Muscle of leg (tissue), 11 donors: Measurements from ENCODE around the gene WDR70. TPM values are rescaled to one million over a fixed set of nuclear protein-coding genes. Genes with fewer than 3 reads are reported as not detected.
"Not testable (repeated sequence)": the region's sequence is repeated elsewhere in the genome, so short reads cannot be mapped to it uniquely, and the experiment has no call there.

ENCODE experiments used
- DNase-seq: peaks from one replicate; pipeline ENCODE4 v3.0.0; 2013
- H3K27ac ChIP-seq: one replicate; pipeline ENCODE4 v1.5.1; 2013; ENCODE audit warnings: mild to moderate bottlenecking, low read length, control low read depth
- H3K27me3 ChIP-seq: one replicate; pipeline ENCODE4 v1.6.1; 2013; ENCODE audit warnings: low read length; ENCODE audit not compliant: control insufficient read depth, insufficient read depth
- H3K36me3 ChIP-seq: one replicate; pipeline ENCODE4 v1.6.1; 2013; ENCODE audit warnings: low read length; ENCODE audit not compliant: control insufficient read depth, insufficient read depth
- H3K4me1 ChIP-seq: one replicate; pipeline ENCODE4 v1.6.1; 2013; ENCODE audit warnings: low read length; ENCODE audit not compliant: control insufficient read depth, insufficient read depth
- H3K4me3 ChIP-seq: one replicate; pipeline ENCODE4 v1.5.1; 2013; ENCODE audit warnings: low read length, control low read depth
- H3K9me3 ChIP-seq: replicated peaks from 2 replicates; pipeline ENCODE4 v1.6.1; 2013; ENCODE audit warnings: low read depth, low read length; ENCODE audit not compliant: control insufficient read depth
- WGBS: methylation state at CpG from one replicate; pipeline ENCODE4 v1.1.5; 2013; ENCODE audit warnings: missing lambda C conversion rate; ENCODE audit not compliant: insufficient coverage; 5-methylcytosine and 5-hydroxymethylcytosine counted together
- polyA plus RNA-seq, 8 donors: library from polyadenylated mRNA; unstranded; fragments of 120-200 nt; gene quantifications; one replicate each; pipeline versions ENCODE4 v1.2.1 to v1.2.3, GENCODE V29; 2013; ENCODE audit warnings: inconsistent platforms in 1 of 8, low replicate concordance in 1 of 8; ENCODE audit not compliant: insufficient read length in 8 of 8, insufficient read depth in 1 of 8
- total RNA-seq: library from RNA; stranded (reverse); fragments of 120-200 nt; gene quantifications from one replicate; pipeline ENCODE4 v1.2.4, GENCODE V29; 2013

Gene WDR70
- total and polyA plus RNA-seq, 9 donors, result 24.3 to 44.2 (median 27.4) TPM

DNA sequence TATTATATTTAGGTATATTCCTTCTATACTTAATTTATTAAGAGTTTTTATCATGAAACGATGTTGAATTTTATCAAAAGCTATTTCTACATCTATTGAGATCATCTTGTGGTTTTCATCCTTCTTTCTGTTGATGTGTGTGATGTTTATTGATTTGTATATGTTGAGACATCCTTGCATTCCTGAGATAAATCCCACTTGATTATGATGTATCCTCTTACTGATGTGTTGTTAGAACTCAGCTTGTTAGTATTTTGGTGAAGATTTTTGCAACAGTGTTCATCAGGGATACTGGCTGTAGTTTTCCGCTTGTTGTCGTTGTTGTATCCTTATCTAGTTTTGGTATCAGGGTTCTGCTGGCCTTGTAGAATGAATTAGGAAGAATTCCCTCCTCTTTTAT is 247.1 kb downstream of the WDR70 start:
- no peaks in the 10 kb centered on the region for H3K27me3 ChIP-seq
- no CpG with 5 or more reads among the region's 3 CpGs for WGBS

DNA sequence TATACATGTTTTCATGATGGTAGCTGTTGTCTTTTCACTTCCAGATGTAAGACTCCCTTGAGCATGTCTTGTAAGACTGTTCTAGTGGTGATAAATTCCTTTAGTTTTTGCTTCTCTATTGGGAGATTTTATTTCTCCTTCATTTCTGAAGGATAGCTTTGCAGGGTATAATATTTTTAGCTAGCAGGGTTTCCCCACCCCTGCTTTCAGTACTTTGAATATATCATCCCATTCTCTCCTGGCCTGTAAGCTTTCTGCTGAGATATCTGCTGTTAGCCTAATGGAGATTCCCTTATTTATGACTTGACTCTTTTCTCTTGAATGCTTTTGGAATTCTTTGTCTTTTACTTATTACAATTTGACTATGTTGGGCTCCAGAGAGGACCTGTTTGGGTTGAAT is 249.8 kb downstream of the WDR70 start:
- no peak for DNase-seq
- Histone ChIP-seq H3K4me1 (no peaks in the 10 kb centered on the region), H3K36me3 (no peaks in the 10 kb centered on the region), H3K4me3 (no peak overlapping the region), H3K27me3 (no peaks in the 10 kb centered on the region), H3K27ac (no peak overlapping the region), H3K9me3 (peaks cover 18% of the 10 kb centered on the region)

More for the DNA sequence above, 247.1 kb downstream of the WDR70 start:
- H3K27ac ChIP-seq, result no peak overlapping the region
- H3K4me1 ChIP-seq, result no peaks in the 10 kb centered on the region
- no peak for DNase-seq
- H3K4me3 ChIP-seq, result no peak overlapping the region
- no peaks in the 10 kb centered on the region for H3K36me3 ChIP-seq
- H3K9me3 ChIP-seq, result peaks cover 18% of the 10 kb centered on the region

GRCh38 chr5:37631939-37632338 is 252.8 kb downstream of the WDR70 start:
- H3K4me3 ChIP-seq, result no peak overlapping the region
- no CpG with 5 or more reads among the region's 3 CpGs for WGBS
- no peak for DNase-seq
- no peak overlapping the region for H3K27ac ChIP-seq
- peaks cover 18% of the 10 kb centered on the region for H3K9me3 ChIP-seq
- no peaks in the 10 kb centered on the region for H3K27me3 ChIP-seq
- H3K36me3 ChIP-seq, result no peaks in the 10 kb centered on the region
- H3K4me1 ChIP-seq, result no peaks in the 10 kb centered on the region

DNA sequence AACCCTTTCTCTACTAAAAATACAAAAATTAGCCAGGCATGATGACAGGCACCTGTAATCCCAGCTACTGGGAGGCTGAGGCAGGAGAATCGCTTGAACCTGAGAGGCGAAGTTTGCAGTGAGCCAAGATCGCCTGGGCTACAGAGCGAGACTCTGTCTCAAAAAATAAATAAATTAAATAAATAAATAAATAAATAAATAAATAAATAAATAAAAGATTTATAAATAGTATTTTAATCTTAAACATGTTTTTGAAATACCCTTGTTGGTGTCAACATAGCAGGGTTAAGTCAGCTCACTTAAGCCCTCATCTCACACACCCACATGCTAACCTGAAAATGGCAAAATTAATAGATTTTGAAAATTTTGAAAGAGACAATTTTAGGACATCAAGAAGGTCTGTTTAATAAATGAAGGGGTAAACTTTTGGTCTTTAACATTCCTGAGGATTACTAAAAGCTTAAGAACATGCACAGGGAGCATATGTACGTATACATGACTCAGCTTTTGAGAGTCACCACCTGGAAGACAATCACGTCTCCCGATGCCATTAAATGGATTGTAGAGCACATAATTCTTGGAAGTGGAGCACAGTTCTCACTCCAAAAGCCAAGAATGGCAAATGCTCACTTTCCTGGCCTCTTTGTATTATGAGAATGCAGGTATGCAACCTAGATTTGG is 258.2 kb downstream of the WDR70 start:
- H3K27me3 ChIP-seq, result no peaks in the 10 kb centered on the region
- H3K4me3 ChIP-seq, result no peak overlapping the region
- 40% methylated on average over 2 of the region's 7 CpGs for WGBS
- no peaks in the 10 kb centered on the region for H3K4me1 ChIP-seq
- H3K9me3 ChIP-seq, result no peaks in the 10 kb centered on the region
- DNase-seq, result peak; percentile 11
- H3K27ac ChIP-seq, result no peak overlapping the region
- H3K36me3 ChIP-seq, result no peaks in the 10 kb centered on the region

- no peak overlapping the region for H3K27ac ChIP-seq
- H3K4me3 ChIP-seq, result no peak overlapping the region
- H3K27me3 ChIP-seq, result no peaks in the 10 kb centered on the region
- peak; percentile 33 for DNase-seq
- no peaks in the 10 kb centered on the region for H3K36me3 ChIP-seq
- no CpG with 5 or more reads among the region's 1 CpG for WGBS
- H3K9me3 ChIP-seq, result no peaks in the 10 kb centered on the region
- H3K4me1 ChIP-seq, result no peaks in the 10 kb centered on the region
Observed at GRCh38 chr5:37638897-37639296, 259.8 kb downstream of the WDR70 start.

DNA sequence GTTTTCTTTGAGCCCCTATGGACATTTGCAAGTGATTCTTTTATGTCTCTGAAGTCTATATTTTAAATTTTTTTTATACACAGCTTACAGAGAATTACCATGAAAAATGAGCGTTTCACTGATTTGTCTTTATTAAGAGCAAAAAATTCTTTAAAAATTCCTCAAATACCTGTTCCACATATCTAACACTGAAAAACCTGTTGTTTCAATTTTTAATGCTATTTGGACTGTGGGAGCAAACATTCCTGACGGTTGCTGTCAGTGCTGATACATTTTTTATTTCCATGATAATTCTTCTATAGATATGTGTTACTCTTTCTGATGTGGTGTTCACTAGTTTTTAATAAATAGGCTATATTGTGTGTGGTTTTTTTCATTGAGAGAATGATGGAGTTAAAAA is 261.0 kb downstream of the WDR70 start:
- Histone ChIP-seq H3K9me3 (peaks cover 6% of the 10 kb centered on the region), H3K4me3 (no peak overlapping the region), H3K4me1 (no peaks in the 10 kb centered on the region), H3K27me3 (no peaks in the 10 kb centered on the region), H3K27ac (no peak overlapping the region), H3K36me3 (no peaks in the 10 kb centered on the region)
- no CpG with 5 or more reads among the region's 2 CpGs for WGBS
- no peak for DNase-seq

DNA sequence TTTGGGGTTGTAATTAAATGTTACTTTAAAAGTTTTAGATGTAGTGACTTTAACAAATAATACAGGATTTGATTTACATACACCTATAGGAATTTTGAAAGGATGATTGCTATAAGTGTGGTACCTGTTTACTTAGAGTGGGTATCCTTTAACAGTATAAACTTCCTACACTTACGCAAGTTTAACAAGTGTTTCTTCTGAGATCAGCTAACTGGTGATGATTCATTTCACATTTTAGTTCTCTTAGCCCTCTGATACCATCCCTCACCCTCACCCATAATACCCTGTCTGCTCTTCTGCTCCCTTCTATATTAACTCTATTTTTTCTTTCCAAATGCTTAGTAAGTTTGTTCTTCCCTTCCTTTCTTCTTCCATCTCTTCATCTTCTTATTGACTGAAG is 262.8 kb downstream of the WDR70 start:
- no peak for DNase-seq
- WGBS, result no CpG with 5 or more reads among the region's 1 CpG
- no peaks in the 10 kb centered on the region for H3K27me3 ChIP-seq
- peaks cover 8% of the 10 kb centered on the region for H3K9me3 ChIP-seq
- H3K36me3 ChIP-seq, result no peaks in the 10 kb centered on the region
- H3K27ac ChIP-seq, result no peak overlapping the region
- no peak overlapping the region for H3K4me3 ChIP-seq
- no peaks in the 10 kb centered on the region for H3K4me1 ChIP-seq

DNA sequence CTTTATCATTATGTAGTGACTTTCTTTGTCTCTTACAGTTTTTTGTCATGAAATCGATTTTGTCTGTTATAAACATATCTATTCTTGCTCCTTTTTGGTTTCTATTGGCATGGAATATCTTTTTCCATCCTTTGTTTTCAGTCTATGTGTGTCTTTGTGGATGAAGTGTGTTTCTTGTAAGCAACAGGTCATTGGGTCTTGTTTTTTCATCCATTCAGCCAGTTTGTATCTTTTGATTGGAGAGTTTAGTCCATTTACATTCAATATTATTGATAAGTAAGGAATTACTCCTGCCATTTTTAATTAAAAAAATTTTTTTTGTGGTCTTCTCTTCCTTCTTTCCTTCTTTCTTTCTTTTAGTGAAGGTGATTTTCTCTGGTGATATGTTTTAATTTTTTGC is 266.6 kb downstream of the WDR70 start:
- Histone ChIP-seq H3K27me3 (no peaks in the 10 kb centered on the region), H3K27ac (no peak overlapping the region), H3K4me1 (no peaks in the 10 kb centered on the region), H3K4me3 (no peak overlapping the region), H3K9me3 (peaks cover 12% of the 10 kb centered on the region), H3K36me3 (no peaks in the 10 kb centered on the region)
- WGBS, result no CpG with 5 or more reads among the region's 1 CpG
- DNase-seq, result no peak

DNA sequence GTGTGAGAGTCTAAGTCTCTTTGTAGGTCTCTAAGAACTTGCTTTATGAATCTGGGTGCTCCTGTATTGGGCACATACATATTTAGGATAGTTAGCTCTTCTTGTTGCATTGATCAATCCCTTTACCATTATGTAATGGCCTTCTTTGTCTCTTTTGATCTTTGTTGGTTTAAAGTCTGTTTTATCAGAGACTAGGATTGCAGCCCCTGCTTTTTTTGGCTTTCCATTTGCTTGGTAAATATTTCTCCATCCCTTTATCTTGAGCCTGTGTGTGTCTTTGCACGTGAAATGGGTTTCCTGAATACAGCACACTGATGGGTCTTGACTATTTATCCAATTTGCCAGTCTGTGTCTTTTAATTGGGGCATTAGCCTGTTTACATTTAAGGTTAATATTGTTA is 275.4 kb downstream of the WDR70 start:
- H3K27ac ChIP-seq, DNase-seq, H3K27me3 ChIP-seq, H3K36me3 ChIP-seq, H3K4me1 ChIP-seq, H3K4me3 ChIP-seq: not testable (repeated sequence)
- no CpG with 5 or more reads among the region's 1 CpG for WGBS
- peaks cover 11% of the 10 kb centered on the region for H3K9me3 ChIP-seq

- Histone ChIP-seq H3K4me3 (no peak overlapping the region), H3K4me1 (no peaks in the 10 kb centered on the region), H3K27me3 (no peaks in the 10 kb centered on the region), H3K36me3 (no peaks in the 10 kb centered on the region), H3K9me3 (peaks cover 8% of the 10 kb centered on the region), H3K27ac (no peak overlapping the region)
- no peak for DNase-seq
- 92% methylated on average over 2 of the region's 4 CpGs for WGBS
Observed at GRCh38 chr5:37657046-37657445, 277.9 kb downstream of the WDR70 start.

- H3K9me3 ChIP-seq, result peaks cover 6% of the 10 kb centered on the region
- no peak overlapping the region for H3K27ac ChIP-seq
- H3K27me3 ChIP-seq, result no peaks in the 10 kb centered on the region
- WGBS, result 57% methylated on average over 1 of the region's 2 CpGs
- DNase-seq, result no peak
- no peaks in the 10 kb centered on the region for H3K4me1 ChIP-seq
- H3K36me3 ChIP-seq, result no peaks in the 10 kb centered on the region
- H3K4me3 ChIP-seq, result no peak overlapping the region
Observed at GRCh38 chr5:37658440-37658839, 279.3 kb downstream of the WDR70 start.
